IPS-20b (cell line): ENCODE data around the gene AQP6.

Experiments used
- H3K27ac ChIP-seq: one replicate; pipeline ENCODE4 v1.5.1; 2013; ENCODE audit warnings: low read length
- H3K27me3 ChIP-seq: 2 replicates; pipeline ENCODE4 v1.6.1; 2013; ENCODE audit warnings: mild to moderate bottlenecking, low read length, inconsistent platforms; ENCODE audit not compliant: insufficient read depth
- H3K36me3 ChIP-seq: 2 replicates; pipeline ENCODE4 v1.6.1; 2013; ENCODE audit warnings: low read depth, mild to moderate bottlenecking, inconsistent platforms, low read length, moderate library complexity; ENCODE audit not compliant: insufficient read depth
- H3K4me1 ChIP-seq: 2 replicates; pipeline ENCODE4 v1.6.1; 2013; ENCODE audit warnings: mild to moderate bottlenecking, control low read depth, inconsistent platforms, low read length, moderate library complexity; ENCODE audit not compliant: insufficient read depth
- H3K4me3 ChIP-seq: 2 replicates; pipeline ENCODE4 v1.5.1; 2013; ENCODE audit warnings: mild to moderate bottlenecking, low read length, inconsistent platforms
- H3K9ac ChIP-seq: 2 replicates; pipeline ENCODE4 v1.6.1; 2013; ENCODE audit warnings: low read depth, mild to moderate bottlenecking, inconsistent platforms, low read length, moderate library complexity
- H3K9me3 ChIP-seq: 2 replicates; pipeline ENCODE4 v1.6.1; 2013; ENCODE audit warnings: mild to moderate bottlenecking, low read depth, low read length, inconsistent platforms; ENCODE audit not compliant: insufficient read depth

AQP6 gene

DNA sequence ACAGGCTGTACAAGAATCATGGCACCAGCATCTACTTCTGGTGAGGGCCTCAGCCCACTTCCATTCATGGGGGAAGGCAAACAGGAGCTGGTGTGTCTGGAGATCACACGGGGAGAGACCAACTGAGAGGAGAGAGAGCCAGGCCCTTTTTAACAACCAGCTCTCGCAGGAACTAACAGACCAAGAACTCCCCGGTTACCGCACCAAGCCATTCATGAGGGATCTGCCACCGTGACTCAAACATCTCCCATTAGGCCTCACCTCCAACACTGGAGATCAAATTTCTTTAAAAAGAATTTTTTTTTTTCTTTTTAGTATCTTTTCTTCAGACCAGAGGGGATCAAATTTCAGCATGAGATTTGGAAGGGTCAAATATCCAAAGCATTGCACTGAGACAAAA is 39.0 kb upstream of the AQP6 start:
- H3K27ac ChIP-seq = no peak overlapping the region
- H3K9me3 ChIP-seq = no peaks in the 10 kb centered on the region
- no peaks in the 10 kb centered on the region for H3K36me3 ChIP-seq
- 0 out of 2 replicates have a peak, but pooled peaks cover 7% of the 10 kb centered on the region for H3K27me3 ChIP-seq
- no peak overlapping the region for H3K4me3 ChIP-seq
- no peaks in the 10 kb centered on the region for H3K4me1 ChIP-seq
- no peak overlapping the region for H3K9ac ChIP-seq

DNA sequence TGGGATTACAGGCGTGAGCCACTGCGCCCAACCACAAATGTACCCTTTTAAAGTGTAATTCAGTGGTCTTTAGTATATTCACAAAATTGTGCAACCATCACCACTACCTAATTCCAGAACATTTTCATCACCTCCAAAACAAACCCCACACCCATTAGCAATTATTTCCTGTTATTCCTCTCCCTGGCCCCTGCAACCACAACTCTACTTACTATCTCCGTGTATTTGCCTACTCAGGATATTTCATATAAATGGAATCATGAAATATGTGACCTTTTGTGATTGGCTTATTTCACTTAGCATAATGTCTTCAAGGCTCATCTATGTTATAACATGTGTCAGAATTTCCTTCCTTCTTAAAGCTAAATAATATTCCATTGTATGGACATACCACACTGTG is 38.2 kb upstream of the AQP6 start:
- Histone ChIP-seq H3K9ac (no peak overlapping the region), H3K27ac (no peak overlapping the region), H3K27me3 (0 out of 2 replicates have a peak, but pooled peaks cover 2% of the 10 kb centered on the region), H3K9me3 (no peaks in the 10 kb centered on the region), H3K36me3 (no peaks in the 10 kb centered on the region), H3K4me3 (no peak overlapping the region), H3K4me1 (no peaks in the 10 kb centered on the region)

DNA sequence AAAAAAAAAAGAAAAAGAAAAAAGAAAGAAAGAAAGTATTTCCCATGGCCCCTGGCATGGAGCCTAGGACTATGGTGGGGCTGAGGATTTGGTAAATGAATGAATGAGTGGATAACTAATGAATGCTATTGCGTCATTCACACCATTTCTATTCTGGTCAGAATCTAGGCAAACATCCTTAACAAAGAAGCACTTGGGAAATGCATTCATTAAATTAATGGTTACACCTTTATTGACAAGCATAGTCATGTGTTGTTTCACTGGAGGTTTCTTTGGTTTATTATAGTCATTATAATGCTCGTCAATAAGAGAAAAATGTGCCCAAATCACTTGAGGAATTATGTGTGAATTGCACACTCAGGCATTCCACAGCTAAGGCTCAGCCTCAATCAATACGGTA is 35.8 kb upstream of the AQP6 start:
- no peaks in the 10 kb centered on the region for H3K36me3 ChIP-seq
- no peaks in the 10 kb centered on the region for H3K27me3 ChIP-seq
- H3K4me3 ChIP-seq = no peak overlapping the region
- no peak overlapping the region for H3K27ac ChIP-seq
- no peak overlapping the region for H3K9ac ChIP-seq
- H3K9me3 ChIP-seq = no peaks in the 10 kb centered on the region
- no peaks in the 10 kb centered on the region for H3K4me1 ChIP-seq

DNA sequence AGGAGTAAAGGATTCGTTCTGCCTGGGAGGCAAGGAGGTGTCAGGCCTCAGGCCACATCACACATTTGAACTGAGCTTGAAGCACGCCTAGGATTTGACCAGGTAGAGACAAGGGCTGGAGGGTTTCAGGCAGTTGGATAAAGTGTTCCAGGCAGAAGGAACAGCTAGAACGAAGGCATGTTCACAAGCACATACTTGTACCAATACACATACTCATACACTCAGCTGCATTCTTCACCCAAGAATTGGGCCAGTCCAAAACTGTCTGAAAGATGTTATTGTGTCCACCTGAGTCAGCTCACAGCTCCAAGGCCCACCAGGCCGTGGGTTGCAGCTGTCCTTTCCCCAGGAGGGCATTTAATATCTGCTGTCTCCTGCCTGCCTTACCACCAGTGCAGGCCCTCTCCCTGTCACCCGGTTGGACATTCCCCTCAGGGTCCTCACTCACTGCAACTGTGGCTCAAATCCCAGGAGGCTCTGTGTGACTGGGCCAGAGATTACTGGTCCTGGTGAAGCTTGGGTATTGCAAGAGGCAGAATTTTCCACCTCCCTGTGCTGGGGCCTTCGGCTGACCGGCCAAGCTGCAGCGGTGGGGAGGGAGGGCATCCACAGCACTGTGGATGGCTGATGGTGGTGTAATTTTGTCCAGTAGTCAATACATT is 35.0 kb upstream of the AQP6 start:
- H3K4me1 ChIP-seq = peaks cover 5% of the 10 kb centered on the region; the same call in 1 of the 2 replicates
- no peaks in the 10 kb centered on the region for H3K9me3 ChIP-seq
- H3K27me3 ChIP-seq = no peaks in the 10 kb centered on the region; the same call in 1 of the 2 replicates
- no peak overlapping the region for H3K27ac ChIP-seq
- no peak overlapping the region for H3K4me3 ChIP-seq
- H3K36me3 ChIP-seq = no peaks in the 10 kb centered on the region
- H3K9ac ChIP-seq = no peak overlapping the region

DNA sequence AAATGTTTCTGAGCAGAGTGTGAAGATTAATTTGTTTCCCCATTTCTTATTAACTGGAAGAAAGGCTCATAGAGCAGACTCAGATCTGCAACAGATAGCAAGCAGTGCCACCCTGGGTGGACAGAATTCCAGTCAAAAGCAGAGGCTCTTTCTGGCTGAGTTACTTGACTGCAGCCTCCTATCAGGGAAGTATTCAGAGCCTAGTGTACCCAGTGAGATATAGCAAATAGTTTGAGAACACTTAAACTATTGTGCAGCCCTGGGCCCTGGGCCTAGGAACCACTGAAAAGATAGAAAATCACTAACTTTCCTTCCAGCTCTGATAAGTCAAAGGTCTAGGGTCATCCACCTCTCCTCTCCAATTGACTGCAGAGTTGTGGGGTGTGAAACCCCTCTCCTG is 33.4 kb upstream of the AQP6 start:
- Histone ChIP-seq H3K9me3 (no peaks in the 10 kb centered on the region), H3K27ac (no peak overlapping the region), H3K9ac (no peak overlapping the region; the same call in 1 of the 2 replicates), H3K36me3 (no peaks in the 10 kb centered on the region), H3K27me3 (peaks cover 10% of the 10 kb centered on the region), H3K4me1 (peaks cover 5% of the 10 kb centered on the region; the same call in 1 of the 2 replicates), H3K4me3 (no peak overlapping the region)

DNA sequence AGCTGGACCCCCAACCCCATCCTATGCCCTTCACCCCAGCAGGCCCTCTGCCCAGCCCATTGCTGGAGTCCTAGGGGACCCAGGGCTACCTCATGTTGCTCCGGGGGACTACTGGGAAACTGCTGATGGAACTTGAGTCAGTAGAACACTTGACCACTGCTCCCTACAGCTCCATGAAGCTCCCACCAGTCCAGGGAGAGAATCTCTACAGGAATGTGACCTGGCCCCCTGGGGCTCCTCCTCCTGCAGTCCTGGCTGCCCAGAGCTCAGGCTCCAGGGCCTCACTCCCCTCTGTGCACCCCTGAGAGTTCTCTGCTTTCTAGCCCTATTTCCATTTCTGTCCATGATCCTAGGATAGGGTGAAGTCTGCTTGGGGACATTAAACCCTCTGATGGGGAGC is 33.0 kb upstream of the AQP6 start:
- H3K4me3 ChIP-seq = no peak overlapping the region
- peaks cover 14% of the 10 kb centered on the region for H3K27me3 ChIP-seq
- H3K36me3 ChIP-seq = no peaks in the 10 kb centered on the region
- peaks cover 5% of the 10 kb centered on the region; the same call in 1 of the 2 replicates for H3K4me1 ChIP-seq
- H3K27ac ChIP-seq = no peak overlapping the region
- H3K9ac ChIP-seq = no peak overlapping the region; the same call in 1 of the 2 replicates
- H3K9me3 ChIP-seq = no peaks in the 10 kb centered on the region

DNA sequence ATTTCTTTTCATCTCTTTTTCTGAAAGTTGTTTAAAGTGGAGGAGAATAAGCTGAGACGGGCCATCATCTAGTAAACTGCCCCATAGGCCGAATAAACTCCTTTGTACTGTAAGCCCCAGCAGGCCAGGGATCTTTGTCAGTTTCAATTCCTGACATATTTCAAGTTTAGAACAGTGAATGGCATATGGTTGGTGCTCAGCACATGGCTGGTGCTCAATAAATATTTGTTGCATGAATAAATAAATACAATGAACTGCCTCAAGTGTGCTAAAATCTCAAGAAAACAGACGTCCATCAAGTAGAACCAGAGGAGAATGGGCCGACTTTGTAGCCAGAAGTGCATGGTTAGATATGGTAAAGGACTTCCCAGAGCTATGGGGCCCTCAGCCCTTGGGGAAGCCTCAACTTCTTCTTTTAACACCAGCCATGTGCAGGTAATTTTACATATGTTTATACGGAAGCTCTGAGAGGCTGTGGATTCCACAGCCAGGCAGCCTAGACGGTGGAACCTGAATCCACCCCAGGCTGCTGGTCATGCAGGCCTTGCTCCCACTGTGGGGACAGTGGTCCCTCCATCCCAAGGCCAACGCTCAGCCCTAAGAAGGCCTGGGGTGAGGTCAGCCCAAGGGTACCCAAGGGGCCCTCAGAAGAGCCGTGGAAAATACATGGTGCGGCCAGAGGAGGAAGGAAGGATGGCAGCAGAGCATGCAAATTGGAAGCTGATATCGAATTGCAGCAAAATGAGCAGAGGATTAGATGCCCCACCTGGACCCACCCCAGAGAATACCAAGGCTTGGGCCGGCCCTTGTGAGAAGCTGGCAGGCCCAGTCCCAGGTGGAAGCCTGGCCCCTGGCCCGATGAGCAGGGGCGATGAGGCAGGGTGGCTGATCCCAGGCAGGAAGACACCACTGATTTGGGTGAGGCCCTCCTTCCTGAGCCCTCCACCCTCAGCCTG is 30.9 kb upstream of the AQP6 start:
- no peak overlapping the region for H3K27ac ChIP-seq

DNA sequence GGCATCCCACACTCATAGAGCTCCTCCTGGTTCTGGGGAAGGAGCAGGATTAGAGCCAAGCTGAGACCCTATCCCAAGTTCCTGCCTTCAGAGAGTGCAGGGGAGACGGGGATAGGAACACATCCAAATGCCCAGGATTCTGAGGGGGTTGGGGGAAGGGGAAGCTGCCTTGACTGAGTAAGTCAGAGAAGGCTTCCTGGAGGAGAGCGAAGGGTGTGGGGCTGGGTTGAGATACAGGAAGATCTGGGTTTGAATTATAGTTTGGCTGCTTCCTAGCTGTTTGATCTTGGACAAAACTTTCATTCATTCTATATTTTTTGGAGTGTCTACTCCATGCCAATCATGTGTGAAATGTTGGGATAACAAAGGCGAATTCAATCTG is 30.2 kb upstream of the AQP6 start:
- peaks cover 21% of the 10 kb centered on the region for H3K27me3 ChIP-seq
- no peak overlapping the region for H3K9ac ChIP-seq
- H3K4me1 ChIP-seq = peaks cover 15% of the 10 kb centered on the region
- no peaks in the 10 kb centered on the region for H3K36me3 ChIP-seq
- H3K27ac ChIP-seq = no peak overlapping the region
- no peak overlapping the region for H3K4me3 ChIP-seq
- no peaks in the 10 kb centered on the region for H3K9me3 ChIP-seq

More for the DNA sequence above, 30.9 kb upstream of the AQP6 start:
- Histone ChIP-seq H3K4me3 (no peak overlapping the region), H3K27me3 (peaks cover 21% of the 10 kb centered on the region), H3K4me1 (peaks cover 14% of the 10 kb centered on the region), H3K9me3 (no peaks in the 10 kb centered on the region), H3K9ac (no peak overlapping the region), H3K36me3 (no peaks in the 10 kb centered on the region)

DNA sequence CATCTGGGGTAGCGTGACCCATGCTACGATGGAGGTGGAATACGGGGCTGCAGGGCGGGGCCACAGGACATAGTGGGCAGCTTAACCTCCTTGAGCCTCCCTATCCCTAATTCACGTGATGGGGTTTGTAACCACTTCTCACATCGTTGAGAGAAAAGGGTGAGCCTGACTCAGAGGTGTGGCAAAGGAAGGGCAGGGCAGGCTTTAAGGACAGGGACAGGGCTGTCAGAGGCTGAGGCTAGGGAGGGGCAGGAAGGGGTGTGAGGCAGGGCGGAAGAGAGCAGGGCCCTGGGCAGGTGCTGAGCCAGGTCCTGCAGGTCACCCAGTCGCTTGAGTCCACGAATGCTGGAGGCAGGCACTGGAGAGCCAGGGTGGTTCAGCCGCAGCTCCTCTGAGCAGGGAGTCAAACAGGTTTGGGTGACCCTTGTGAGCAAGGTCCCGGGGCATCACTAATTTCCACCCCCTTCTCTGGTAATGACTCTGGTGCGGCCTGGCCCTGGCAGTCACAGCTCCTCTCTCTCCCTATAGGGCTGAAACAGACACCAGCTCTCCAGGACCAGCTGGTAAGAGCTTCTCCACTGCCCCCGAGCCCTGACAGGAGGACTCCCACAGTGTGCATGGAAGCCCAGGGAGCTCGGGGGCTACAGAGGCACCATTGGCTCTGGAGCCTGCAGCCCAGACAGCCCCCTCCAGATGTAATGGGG is 29.7 kb upstream of the AQP6 start:
- Histone ChIP-seq H3K4me3 (no peak overlapping the region), H3K9me3 (no peaks in the 10 kb centered on the region), H3K4me1 (peaks cover 17% of the 10 kb centered on the region), H3K27ac (no peak overlapping the region), H3K27me3 (peaks cover 21% of the 10 kb centered on the region), H3K9ac (no peak overlapping the region), H3K36me3 (no peaks in the 10 kb centered on the region)

DNA sequence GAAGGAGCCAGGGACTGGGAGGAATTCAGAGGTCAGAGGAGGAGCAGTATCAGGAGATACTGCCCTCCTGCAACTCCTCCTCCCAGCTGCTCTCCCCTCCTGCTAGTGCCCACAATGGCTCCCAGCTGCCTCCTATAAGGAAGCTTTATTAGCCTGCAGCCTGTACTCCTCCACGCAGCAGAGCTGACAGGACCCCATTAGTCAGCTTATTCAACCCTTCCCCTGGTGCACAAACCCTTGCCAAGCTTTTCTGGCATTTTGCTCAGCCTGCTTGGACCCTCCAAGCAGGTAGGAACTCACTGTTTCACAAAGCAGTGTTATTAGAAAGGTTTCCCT is 29.2 kb upstream of the AQP6 start:
- H3K27ac ChIP-seq = no peak overlapping the region
- H3K27me3 ChIP-seq = peaks cover 21% of the 10 kb centered on the region
- no peaks in the 10 kb centered on the region for H3K9me3 ChIP-seq
- H3K4me1 ChIP-seq = peaks cover 17% of the 10 kb centered on the region
- no peak overlapping the region for H3K4me3 ChIP-seq
- no peak overlapping the region for H3K9ac ChIP-seq
- no peaks in the 10 kb centered on the region for H3K36me3 ChIP-seq

DNA sequence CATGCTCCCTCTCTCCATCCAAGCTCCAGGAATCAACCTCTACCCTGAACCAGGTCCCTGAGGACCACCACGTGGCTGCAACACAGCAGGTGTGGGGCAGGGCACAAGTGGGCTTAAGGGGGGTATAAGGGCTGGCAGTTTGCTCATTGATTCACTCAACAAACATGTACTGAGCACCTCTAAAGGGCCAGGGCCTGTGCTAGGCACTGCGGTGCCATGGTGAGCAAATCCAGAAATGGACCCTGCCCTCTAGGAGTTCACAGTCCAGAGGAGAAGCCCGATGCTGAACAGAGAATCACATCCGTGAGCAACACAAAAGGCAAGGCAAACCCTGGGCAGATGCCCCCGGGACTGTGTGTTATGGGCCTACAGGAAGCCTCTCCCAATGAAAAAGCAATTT is 28.7 kb upstream of the AQP6 start:
- Histone ChIP-seq H3K9me3 (no peaks in the 10 kb centered on the region), H3K27me3 (peaks cover 21% of the 10 kb centered on the region), H3K36me3 (no peaks in the 10 kb centered on the region), H3K4me3 (no peak overlapping the region), H3K9ac (no peak overlapping the region), H3K4me1 (peaks cover 17% of the 10 kb centered on the region), H3K27ac (no peak overlapping the region)
